GM23338 (cell line): ENCODE measurements around the gene ME3. TPM values are rescaled to one million over a fixed set of nuclear protein-coding genes. Genes with fewer than 3 reads are reported as not detected.

Experiments used
- CREB1 ChIP-seq: fragments of 250-450 bp; sonication (Bioruptor Pico); IDR thresholded peaks from 2 replicates; pipeline ENCODE4 v1.5.0; 2020; ENCODE audit warnings: low read depth, mild to moderate bottlenecking, moderate library complexity
- EZH2 ChIP-seq: fragments of 200-600 bp; sonication (generic); IDR thresholded peaks from one replicate; pipeline ENCODE4 v1.8.0; 2017; ENCODE audit warnings: antibody characterized with exemption, mild to moderate bottlenecking, low read depth; ENCODE audit not compliant: unreplicated experiment
- POLR2AphosphoS5 ChIP-seq: IDR thresholded peaks from 2 replicates; pipeline ENCODE4 v1.6.1; 2016; ENCODE audit warnings: antibody characterized with exemption, low read depth
- ZNF114 ChIP-seq: fragments of 250-450 bp; sonication (Bioruptor Pico); IDR thresholded peaks from 2 replicates; pipeline ENCODE4 v1.5.0; 2020; ENCODE audit warnings: mild to moderate bottlenecking, moderate library complexity
- ZNF331 ChIP-seq: fragments of 250-450 bp; sonication (Bioruptor Pico); IDR thresholded peaks from 2 replicates; pipeline ENCODE4 v1.5.0; 2020; ENCODE audit warnings: low read depth, mild to moderate bottlenecking, moderate library complexity
- polyA plus RNA-seq: library from polyadenylated mRNA; unstranded; fragments of >200 nt; fragmentation: Nextera tagmentation; extraction: Ambion mirVana; gene quantifications from 2 replicates; pipeline ENCODE4 v1.2.1, GENCODE V29; 2016
- total RNA-seq: library from RNA; depleted of rRNA; stranded (reverse); fragments of >200 nt; shearing (Covaris generic); gene quantifications from 2 replicates; pipeline ENCODE4 v1.2.3, GENCODE V29; 2014
- TF ChIP-seq, protein P1 (sequence below): fragments of 250-450 bp; sonication (Bioruptor Pico); IDR thresholded peaks from 2 replicates; pipeline ENCODE4 v1.5.0; 2020; ENCODE audit warnings: mild to moderate bottlenecking, moderate library complexity
- TF ChIP-seq, protein P2 (sequence below): IDR thresholded peaks from one replicate; pipeline ENCODE4 v1.6.1; 2018; ENCODE audit warnings: antibody characterized with exemption; ENCODE audit not compliant: unreplicated experiment

The ME3 gene
- total and polyA plus RNA-seq, 2 experiments from 2014 or later = 1.3 to 4.0 TPM

GRCh38 chr11:86715611-86716010 is 43.2 kb upstream of the ME3 start (continued):
- TF ChIP-seq, protein P1, sequence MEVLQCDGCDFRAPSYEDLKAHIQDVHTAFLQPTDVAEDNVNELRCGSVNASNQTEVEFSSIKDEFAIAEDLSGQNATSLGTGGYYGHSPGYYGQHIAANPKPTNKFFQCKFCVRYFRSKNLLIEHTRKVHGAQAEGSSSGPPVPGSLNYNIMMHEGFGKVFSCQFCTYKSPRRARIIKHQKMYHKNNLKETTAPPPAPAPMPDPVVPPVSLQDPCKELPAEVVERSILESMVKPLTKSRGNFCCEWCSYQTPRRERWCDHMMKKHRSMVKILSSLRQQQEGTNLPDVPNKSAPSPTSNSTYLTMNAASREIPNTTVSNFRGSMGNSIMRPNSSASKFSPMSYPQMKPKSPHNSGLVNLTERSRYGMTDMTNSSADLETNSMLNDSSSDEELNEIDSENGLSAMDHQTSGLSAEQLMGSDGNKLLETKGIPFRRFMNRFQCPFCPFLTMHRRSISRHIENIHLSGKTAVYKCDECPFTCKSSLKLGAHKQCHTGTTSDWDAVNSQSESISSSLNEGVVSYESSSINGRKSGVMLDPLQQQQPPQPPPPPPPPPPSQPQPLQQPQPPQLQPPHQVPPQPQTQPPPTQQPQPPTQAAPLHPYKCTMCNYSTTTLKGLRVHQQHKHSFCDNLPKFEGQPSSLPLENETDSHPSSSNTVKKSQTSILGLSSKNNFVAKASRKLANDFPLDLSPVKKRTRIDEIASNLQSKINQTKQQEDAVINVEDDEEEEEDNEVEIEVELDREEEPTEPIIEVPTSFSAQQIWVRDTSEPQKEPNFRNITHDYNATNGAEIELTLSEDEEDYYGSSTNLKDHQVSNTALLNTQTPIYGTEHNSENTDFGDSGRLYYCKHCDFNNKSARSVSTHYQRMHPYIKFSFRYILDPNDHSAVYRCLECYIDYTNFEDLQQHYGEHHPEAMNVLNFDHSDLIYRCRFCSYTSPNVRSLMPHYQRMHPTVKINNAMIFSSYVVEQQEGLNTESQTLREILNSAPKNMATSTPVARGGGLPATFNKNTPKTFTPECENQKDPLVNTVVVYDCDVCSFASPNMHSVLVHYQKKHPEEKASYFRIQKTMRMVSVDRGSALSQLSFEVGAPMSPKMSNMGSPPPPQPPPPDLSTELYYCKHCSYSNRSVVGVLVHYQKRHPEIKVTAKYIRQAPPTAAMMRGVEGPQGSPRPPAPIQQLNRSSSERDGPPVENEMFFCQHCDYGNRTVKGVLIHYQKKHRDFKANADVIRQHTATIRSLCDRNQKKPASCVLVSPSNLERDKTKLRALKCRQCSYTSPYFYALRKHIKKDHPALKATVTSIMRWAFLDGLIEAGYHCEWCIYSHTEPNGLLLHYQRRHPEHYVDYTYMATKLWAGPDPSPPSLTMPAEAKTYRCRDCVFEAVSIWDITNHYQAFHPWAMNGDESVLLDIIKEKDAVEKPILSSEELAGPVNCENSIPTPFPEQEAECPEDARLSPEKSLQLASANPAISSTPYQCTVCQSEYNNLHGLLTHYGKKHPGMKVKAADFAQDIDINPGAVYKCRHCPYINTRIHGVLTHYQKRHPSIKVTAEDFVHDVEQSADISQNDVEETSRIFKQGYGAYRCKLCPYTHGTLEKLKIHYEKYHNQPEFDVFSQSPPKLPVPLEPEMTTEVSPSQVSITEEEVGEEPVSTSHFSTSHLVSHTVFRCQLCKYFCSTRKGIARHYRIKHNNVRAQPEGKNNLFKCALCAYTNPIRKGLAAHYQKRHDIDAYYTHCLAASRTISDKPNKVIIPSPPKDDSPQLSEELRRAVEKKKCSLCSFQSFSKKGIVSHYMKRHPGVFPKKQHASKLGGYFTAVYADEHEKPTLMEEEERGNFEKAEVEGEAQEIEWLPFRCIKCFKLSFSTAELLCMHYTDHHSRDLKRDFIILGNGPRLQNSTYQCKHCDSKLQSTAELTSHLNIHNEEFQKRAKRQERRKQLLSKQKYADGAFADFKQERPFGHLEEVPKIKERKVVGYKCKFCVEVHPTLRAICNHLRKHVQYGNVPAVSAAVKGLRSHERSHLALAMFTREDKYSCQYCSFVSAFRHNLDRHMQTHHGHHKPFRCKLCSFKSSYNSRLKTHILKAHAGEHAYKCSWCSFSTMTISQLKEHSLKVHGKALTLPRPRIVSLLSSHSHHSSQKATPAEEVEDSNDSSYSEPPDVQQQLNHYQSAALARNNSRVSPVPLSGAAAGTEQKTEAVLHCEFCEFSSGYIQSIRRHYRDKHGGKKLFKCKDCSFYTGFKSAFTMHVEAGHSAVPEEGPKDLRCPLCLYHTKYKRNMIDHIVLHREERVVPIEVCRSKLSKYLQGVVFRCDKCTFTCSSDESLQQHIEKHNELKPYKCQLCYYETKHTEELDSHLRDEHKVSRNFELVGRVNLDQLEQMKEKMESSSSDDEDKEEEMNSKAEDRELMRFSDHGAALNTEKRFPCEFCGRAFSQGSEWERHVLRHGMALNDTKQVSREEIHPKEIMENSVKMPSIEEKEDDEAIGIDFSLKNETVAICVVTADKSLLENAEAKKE = no peak
- TF ChIP-seq ZNF331 (CRISPR knock-in tag) (no peak), CREB1 (no peak), ZNF114 (CRISPR knock-in tag) (no peak), EZH2 (no peak), POLR2AphosphoS5 (no peak)
- TF ChIP-seq, protein P2, sequence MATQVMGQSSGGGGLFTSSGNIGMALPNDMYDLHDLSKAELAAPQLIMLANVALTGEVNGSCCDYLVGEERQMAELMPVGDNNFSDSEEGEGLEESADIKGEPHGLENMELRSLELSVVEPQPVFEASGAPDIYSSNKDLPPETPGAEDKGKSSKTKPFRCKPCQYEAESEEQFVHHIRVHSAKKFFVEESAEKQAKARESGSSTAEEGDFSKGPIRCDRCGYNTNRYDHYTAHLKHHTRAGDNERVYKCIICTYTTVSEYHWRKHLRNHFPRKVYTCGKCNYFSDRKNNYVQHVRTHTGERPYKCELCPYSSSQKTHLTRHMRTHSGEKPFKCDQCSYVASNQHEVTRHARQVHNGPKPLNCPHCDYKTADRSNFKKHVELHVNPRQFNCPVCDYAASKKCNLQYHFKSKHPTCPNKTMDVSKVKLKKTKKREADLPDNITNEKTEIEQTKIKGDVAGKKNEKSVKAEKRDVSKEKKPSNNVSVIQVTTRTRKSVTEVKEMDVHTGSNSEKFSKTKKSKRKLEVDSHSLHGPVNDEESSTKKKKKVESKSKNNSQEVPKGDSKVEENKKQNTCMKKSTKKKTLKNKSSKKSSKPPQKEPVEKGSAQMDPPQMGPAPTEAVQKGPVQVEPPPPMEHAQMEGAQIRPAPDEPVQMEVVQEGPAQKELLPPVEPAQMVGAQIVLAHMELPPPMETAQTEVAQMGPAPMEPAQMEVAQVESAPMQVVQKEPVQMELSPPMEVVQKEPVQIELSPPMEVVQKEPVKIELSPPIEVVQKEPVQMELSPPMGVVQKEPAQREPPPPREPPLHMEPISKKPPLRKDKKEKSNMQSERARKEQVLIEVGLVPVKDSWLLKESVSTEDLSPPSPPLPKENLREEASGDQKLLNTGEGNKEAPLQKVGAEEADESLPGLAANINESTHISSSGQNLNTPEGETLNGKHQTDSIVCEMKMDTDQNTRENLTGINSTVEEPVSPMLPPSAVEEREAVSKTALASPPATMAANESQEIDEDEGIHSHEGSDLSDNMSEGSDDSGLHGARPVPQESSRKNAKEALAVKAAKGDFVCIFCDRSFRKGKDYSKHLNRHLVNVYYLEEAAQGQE = no peak
